SK-MEL-5 (cell line): ENCODE data around the gene EXOSC5. TPM values are rescaled to one million over a fixed set of nuclear protein-coding genes. Genes with fewer than 3 reads are reported as not detected.

Experiments used
- small RNA-seq, 2 experiments: library from RNA; depleted of rRNA; stranded (forward); fragments of <200 nt; gene quantifications; one replicate each; pipeline ENCODE3, GENCODE V24; 2014
- total RNA-seq: library from RNA; depleted of rRNA; stranded (reverse); fragments of >200 nt; shearing (Covaris generic); gene quantifications from 2 replicates; pipeline ENCODE4 v1.2.3, GENCODE V29; 2014; rRNA removed

The EXOSC5 gene
- total RNA-seq, 1 experiment from 2014 or later, result 39.3 TPM

Small RNA genes lying within 50 kb of the gene (small RNA-seq; reads per million reads assigned to genes)
- gene RF00017, result 0 reads per million in 2 experiments

Other genes with a start within 250 kb of the EXOSC5 start
- not detected in 2 replicates for gene CYP2S1, start 204.1 kb downstream of the EXOSC5 start, total RNA-seq
- 0.03 TPM in 1 of 2 replicates, not detected in the other for gene AXL, start 178.1 kb downstream of the EXOSC5 start, total RNA-seq
- 56.4 and 59.7 TPM in 2 replicates for gene HNRNPUL1, start 133.0 kb downstream of the EXOSC5 start, total RNA-seq
- 6.9 and 9.8 TPM in 2 replicates for gene CCDC97, start 87.2 kb downstream of the EXOSC5 start, total RNA-seq
- gene TGFB1, start 43.4 kb downstream of the EXOSC5 start, total RNA-seq, result 4.3 and 5.5 TPM in 2 replicates
- 0.69 and 2.6 TPM in 2 replicates for gene B9D2, start 33.2 kb downstream of the EXOSC5 start, total RNA-seq
- 0.26 TPM in 1 of 2 replicates, not detected in the other for gene TMEM91, start 20.8 kb downstream of the EXOSC5 start, total RNA-seq
- 45.3 and 52.0 TPM in 2 replicates for gene BCKDHA, start 459 bp upstream of the EXOSC5 start, total RNA-seq
- not detected in 2 replicates for gene B3GNT8, start 30.0 kb upstream of the EXOSC5 start, total RNA-seq
- gene DMAC2, start 42.6 kb upstream of the EXOSC5 start, total RNA-seq, result 34.7 and 37.6 TPM in 2 replicates
- gene ERICH4, start 45.8 kb upstream of the EXOSC5 start, total RNA-seq, result not detected in 2 replicates
- gene CEACAM21, start 178.8 kb upstream of the EXOSC5 start, total RNA-seq, result 0.21 TPM in 1 of 2 replicates, not detected in the other
- gene CEACAM4, start 229.7 kb upstream of the EXOSC5 start, total RNA-seq, result not detected in 2 replicates